HFF-Myc (cell line): ENCODE results near the gene TWNK.

ENCODE experiments used
- DNase-seq: peaks from one replicate; pipeline ENCODE4 v3.0.0-alpha.2; 2011; ENCODE audit warnings: low read depth; ENCODE audit errors: extremely low read depth
- H3K4me3 ChIP-seq: replicated peaks from 2 replicates; pipeline ENCODE4 v1.5.1; 2011; ENCODE audit warnings: low read depth, mild to moderate bottlenecking, control low read depth, low read length
- CTCF ChIP-seq: IDR thresholded peaks from 2 replicates; pipeline ENCODE4 v1.5.1; 2012; ENCODE audit warnings: mild to moderate bottlenecking, low read depth, low read length, control low read depth; ENCODE audit errors: missing control alignments

Gene TWNK

GRCh38 chr10:100986952-100987684, at the start of gene TWNK, which contains the start of gene MRPL43:
Gene TWNK (plus strand): TSS chr10:100987543. CDS start chr10:100988211, 668 bp downstream.
Gene MRPL43 (minus strand): TSS chr10:100987497. CDS start chr10:100987443, 54 bp downstream.
- no peak for DNase-seq
- TF ChIP-seq CTCF = no peak
- peak within 1 kb of the TSS; percentile 84 for H3K4me3 ChIP-seq

- no peak for DNase-seq
- H3K4me3 ChIP-seq = no peak overlapping the region
- no peak for TF ChIP-seq CTCF
Measured at GRCh38 chr10:100939763-100940344, 47.5 kb upstream of the TWNK start.

GRCh38 chr10:100942229-100942628, 45.1 kb upstream of the TWNK start:
- no peak for TF ChIP-seq CTCF
- DNase-seq = no peak
- H3K4me3 ChIP-seq = no peak overlapping the region

- H3K4me3 ChIP-seq = no peak overlapping the region
- no peak for TF ChIP-seq CTCF
- no peak for DNase-seq
Measured at GRCh38 chr10:100943508-100943907, 43.8 kb upstream of the TWNK start.

- TF ChIP-seq CTCF = no peak
Measured at GRCh38 chr10:100945754-100946153, 41.6 kb upstream of the TWNK start.

GRCh38 chr10:100948916-100949315, 38.4 kb upstream of the TWNK start:
- H3K4me3 ChIP-seq = no peak overlapping the region
- DNase-seq = no peak
- TF ChIP-seq CTCF = no peak

More at GRCh38 chr10:100945754-100946153, 41.6 kb upstream of the TWNK start:
- DNase-seq = no peak
- H3K4me3 ChIP-seq = no peak overlapping the region

GRCh38 chr10:100960251-100960650, 27.1 kb upstream of the TWNK start:
- TF ChIP-seq CTCF = no peak
- DNase-seq = no peak
- H3K4me3 ChIP-seq = no peak overlapping the region
